DOHH2 (cell line): ENCODE results near the gene PRKAR1B.

Source experiments
- H3F3A ChIP-seq: fragments of 200-600 bp; sonication (generic), shearing (Covaris generic); 2 replicates; pipeline ENCODE4 v1.6.0; 2016; ENCODE audit warnings: antibody characterized with exemption, mild to moderate bottlenecking; ENCODE audit not compliant: control insufficient read depth, insufficient read depth
- H3K27ac ChIP-seq: fragments of 200-600 bp; sonication (generic); 2 replicates; pipeline ENCODE4 v1.5.1; 2014; ENCODE audit warnings: low read depth, mild to moderate bottlenecking, low read length, moderate library complexity
- H3K27me3 ChIP-seq: fragments of 200-600 bp; sonication (generic); 2 replicates; pipeline ENCODE4 v1.6.1; 2014; ENCODE audit warnings: mild to moderate bottlenecking, low read length, mixed read lengths; ENCODE audit not compliant: control insufficient read depth
- H3K36me3 ChIP-seq: fragments of 200-600 bp; sonication (generic); 2 replicates; pipeline ENCODE4 v1.6.1; 2014; ENCODE audit warnings: mild to moderate bottlenecking, low read length, moderate library complexity, mixed read lengths; ENCODE audit not compliant: control insufficient read depth
- H3K4me1 ChIP-seq: fragments of 200-600 bp; sonication (generic); 2 replicates; pipeline ENCODE4 v1.6.1; 2014; ENCODE audit warnings: mild to moderate bottlenecking, low read length, mixed read lengths; ENCODE audit not compliant: control insufficient read depth
- H3K4me2 ChIP-seq: fragments of 200-600 bp; sonication (generic); 2 replicates; pipeline ENCODE4 v1.6.0; 2014; ENCODE audit warnings: mild to moderate bottlenecking, low read length, moderate library complexity
- H3K4me3 ChIP-seq: fragments of 200-600 bp; sonication (generic); 2 replicates; pipeline ENCODE4 v1.5.1; 2014; ENCODE audit warnings: mild to moderate bottlenecking, low read length, mixed read lengths
- H3K79me2 ChIP-seq: fragments of 200-600 bp; sonication (generic); 2 replicates; pipeline ENCODE4 v1.6.1; 2014; ENCODE audit warnings: mild to moderate bottlenecking, low read length, mixed read lengths; ENCODE audit not compliant: control insufficient read depth
- H3K9me2 ChIP-seq: fragments of 200-600 bp; sonication (generic); replicated peaks from 2 replicates; pipeline ENCODE4 v1.6.1; 2014; ENCODE audit warnings: mild to moderate bottlenecking, low read length, mixed read lengths; ENCODE audit not compliant: control insufficient read depth
- H3K9me3 ChIP-seq: fragments of 200-600 bp; sonication (generic); 2 replicates; pipeline ENCODE4 v1.6.1; 2014; ENCODE audit warnings: antibody characterized with exemption, low read length, mixed read lengths; ENCODE audit not compliant: control insufficient read depth, insufficient read depth
- H4K20me1 ChIP-seq: fragments of 200-600 bp; sonication (generic); 2 replicates; pipeline ENCODE4 v1.6.0; 2014; ENCODE audit warnings: low read depth, mild to moderate bottlenecking, antibody characterized with exemption, low read length, moderate library complexity; ENCODE audit not compliant: control insufficient read depth, insufficient read depth
- CTCF ChIP-seq: fragments of 200-600 bp; sonication (generic); IDR thresholded peaks from one replicate; pipeline ENCODE4 v1.5.1; 2014; ENCODE audit warnings: antibody characterized with exemption, mild to moderate bottlenecking, low read depth, low read length; ENCODE audit not compliant: poor library complexity, severe bottlenecking
- EZH2phosphoT487 ChIP-seq: fragments of 200-600 bp; sonication (generic); IDR thresholded peaks from 2 replicates; pipeline ENCODE4 v1.6.1; 2017; ENCODE audit warnings: borderline replicate concordance, mild to moderate bottlenecking, antibody characterized with exemption, low read length, moderate library complexity, mixed read lengths

PRKAR1B gene

GRCh38 chr7:603152-603951 lies 123.7 kb downstream of the PRKAR1B start:
- Histone ChIP-seq H3K4me2 (no peak overlapping the region), H3K79me2 (no peaks in the 10 kb centered on the region), H3F3A (no peaks in the 10 kb centered on the region), H3K27ac (no peak overlapping the region), H4K20me1 (no peaks in the 10 kb centered on the region), H3K27me3 (no peaks in the 10 kb centered on the region), H3K36me3 (peaks cover 10% of the 10 kb centered on the region), H3K9me2 (no peaks in the 10 kb centered on the region), H3K4me1 (peaks cover 6% of the 10 kb centered on the region), H3K4me3 (no peak overlapping the region), H3K9me3 (no peaks in the 10 kb centered on the region)
- TF ChIP-seq CTCF (no peak), EZH2phosphoT487 (no peak)

GRCh38 chr7:602341-603141 lies 124.5 kb downstream of the PRKAR1B start:
- no peak overlapping the region for H3K27ac ChIP-seq

DNA sequence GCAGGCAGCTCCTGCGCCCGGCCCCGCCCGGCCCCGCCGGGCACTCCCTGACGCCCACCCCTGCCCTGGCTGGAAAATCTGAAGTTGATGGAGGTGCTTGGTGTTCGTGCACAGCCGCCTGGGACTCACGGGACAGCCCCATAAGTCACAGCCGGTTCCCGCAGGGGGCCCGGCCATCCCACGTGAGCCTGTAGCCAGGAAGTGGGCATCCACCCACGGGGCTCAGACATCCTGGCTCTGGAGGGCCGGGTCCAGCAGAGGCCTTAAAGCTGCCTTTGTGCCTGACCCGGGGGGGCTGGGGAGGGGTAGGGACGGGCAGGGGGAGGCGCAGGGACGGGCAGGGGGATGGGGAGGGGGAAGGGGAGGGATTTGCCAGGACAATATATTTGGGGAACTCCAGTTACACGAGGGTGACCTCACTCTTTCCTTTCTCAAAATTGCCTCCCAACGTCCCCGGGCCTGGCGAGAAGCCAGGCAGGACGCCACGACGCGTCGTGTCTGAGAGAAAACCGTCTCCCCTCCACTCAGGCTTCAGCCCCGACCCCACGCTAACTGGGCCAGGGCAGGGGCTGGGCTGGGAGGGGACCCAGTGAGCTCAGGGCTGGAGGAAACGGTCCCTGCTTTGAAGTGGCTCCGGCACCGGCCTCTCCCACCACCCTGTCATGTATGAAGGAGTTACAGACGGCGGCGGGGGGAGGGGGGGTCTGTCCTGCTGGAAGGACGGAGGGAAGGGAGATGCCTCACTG lies 125.3 kb downstream of the PRKAR1B start:
- H3F3A ChIP-seq = no peaks in the 10 kb centered on the region
- no peak overlapping the region for H3K4me3 ChIP-seq
- H3K27ac ChIP-seq = no peak overlapping the region
- TF ChIP-seq EZH2phosphoT487 = no peak
- no peak for TF ChIP-seq CTCF
- peaks cover 10% of the 10 kb centered on the region for H3K36me3 ChIP-seq
- peaks cover 6% of the 10 kb centered on the region for H3K4me1 ChIP-seq
- no peaks in the 10 kb centered on the region for H3K9me3 ChIP-seq
- no peaks in the 10 kb centered on the region for H3K9me2 ChIP-seq
- H3K79me2 ChIP-seq = no peaks in the 10 kb centered on the region
- no peaks in the 10 kb centered on the region for H3K27me3 ChIP-seq
- H4K20me1 ChIP-seq = no peaks in the 10 kb centered on the region
- no peak overlapping the region for H3K4me2 ChIP-seq

More at GRCh38 chr7:602341-603141, 124.5 kb downstream of the PRKAR1B start:
- Histone ChIP-seq H3K27me3 (no peaks in the 10 kb centered on the region), H3K9me3 (no peaks in the 10 kb centered on the region), H3K36me3 (peaks cover 10% of the 10 kb centered on the region), H3K79me2 (no peaks in the 10 kb centered on the region), H3K4me3 (no peak overlapping the region), H3K4me2 (no peak overlapping the region), H3K4me1 (peaks cover 6% of the 10 kb centered on the region), H3K9me2 (no peaks in the 10 kb centered on the region), H3F3A (no peaks in the 10 kb centered on the region), H4K20me1 (no peaks in the 10 kb centered on the region)
- no peak for TF ChIP-seq EZH2phosphoT487
- TF ChIP-seq CTCF = no peak
